Measurements from ENCODE around the gene KCNT1. TPM values are rescaled to one million over a fixed set of nuclear protein-coding genes. Genes with fewer than 3 reads are reported as not detected.

KCNT1 gene
- total RNA-seq, 1 donor from 2014 or later, result not detected

DNA sequence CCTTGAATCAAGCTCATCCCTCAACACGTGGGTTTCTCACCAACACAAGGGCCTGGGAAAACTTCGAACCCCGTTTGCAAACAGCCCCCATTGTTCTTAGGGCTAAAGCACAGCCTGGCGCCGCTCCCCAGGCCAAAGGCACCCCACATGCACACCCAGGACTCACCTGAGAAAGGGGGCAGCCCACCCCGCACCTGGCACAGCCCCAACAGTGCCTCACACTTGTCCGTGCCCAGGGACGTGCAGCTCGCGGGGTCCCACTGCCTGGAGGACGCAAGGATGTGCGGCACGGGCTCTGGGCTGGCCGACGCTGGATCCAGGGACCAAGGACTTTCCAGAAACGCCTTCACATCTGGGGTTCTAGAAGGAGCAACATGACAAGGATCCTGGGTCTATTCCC is 5.5 kb upstream of the KCNT1 start:
- Histone ChIP-seq H3K27me3 (peaks cover under 1% of the 10 kb centered on the region), H3K36me3 (no peaks in the 10 kb centered on the region), H3K4me3 (no peak overlapping the region), H3K27ac (no peak overlapping the region), H3K4me1 (no peaks in the 10 kb centered on the region), H3K9me3 (no peaks in the 10 kb centered on the region)
- TF ChIP-seq, protein P1, sequence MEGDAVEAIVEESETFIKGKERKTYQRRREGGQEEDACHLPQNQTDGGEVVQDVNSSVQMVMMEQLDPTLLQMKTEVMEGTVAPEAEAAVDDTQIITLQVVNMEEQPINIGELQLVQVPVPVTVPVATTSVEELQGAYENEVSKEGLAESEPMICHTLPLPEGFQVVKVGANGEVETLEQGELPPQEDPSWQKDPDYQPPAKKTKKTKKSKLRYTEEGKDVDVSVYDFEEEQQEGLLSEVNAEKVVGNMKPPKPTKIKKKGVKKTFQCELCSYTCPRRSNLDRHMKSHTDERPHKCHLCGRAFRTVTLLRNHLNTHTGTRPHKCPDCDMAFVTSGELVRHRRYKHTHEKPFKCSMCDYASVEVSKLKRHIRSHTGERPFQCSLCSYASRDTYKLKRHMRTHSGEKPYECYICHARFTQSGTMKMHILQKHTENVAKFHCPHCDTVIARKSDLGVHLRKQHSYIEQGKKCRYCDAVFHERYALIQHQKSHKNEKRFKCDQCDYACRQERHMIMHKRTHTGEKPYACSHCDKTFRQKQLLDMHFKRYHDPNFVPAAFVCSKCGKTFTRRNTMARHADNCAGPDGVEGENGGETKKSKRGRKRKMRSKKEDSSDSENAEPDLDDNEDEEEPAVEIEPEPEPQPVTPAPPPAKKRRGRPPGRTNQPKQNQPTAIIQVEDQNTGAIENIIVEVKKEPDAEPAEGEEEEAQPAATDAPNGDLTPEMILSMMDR (IDR thresholded peaks at IDR 0.05), result no peak
- no peak for DNase-seq (ENCODE audit: low spot score in 2 of 2)
- intact Hi-C loops (cut with DNase I), result no loop called here

DNA sequence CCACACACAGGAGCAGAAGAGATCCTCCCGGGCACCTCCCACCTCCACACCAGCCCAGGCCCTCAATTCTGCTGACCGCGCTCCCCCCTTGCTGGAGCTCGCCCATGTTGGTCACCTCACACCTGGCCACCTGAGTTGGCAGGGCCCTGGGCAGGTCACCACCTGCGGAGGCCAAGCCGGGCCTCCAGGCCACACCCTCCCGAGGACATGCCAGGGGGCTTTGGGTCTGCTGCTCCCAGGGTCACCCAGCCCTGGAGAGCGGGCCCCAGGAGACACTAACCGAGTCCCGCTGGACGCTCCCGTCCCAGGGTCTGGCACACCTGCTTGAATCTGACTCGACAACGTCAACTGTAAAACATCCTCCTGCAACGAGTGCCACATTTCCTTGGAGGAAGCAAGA is 4.8 kb upstream of the KCNT1 start:
- no peak overlapping the region for H3K27ac ChIP-seq
- H3K4me3 ChIP-seq, result no peak overlapping the region
- no peaks in the 10 kb centered on the region for H3K9me3 ChIP-seq
- intact Hi-C loops (cut with DNase I), result no loop called here
- peaks cover 5 to 6% of the 10 kb centered on the region in 2 donors for H3K4me1 ChIP-seq
- peaks cover 8% of the 10 kb centered on the region for H3K27me3 ChIP-seq
- TF ChIP-seq, protein P1 (IDR thresholded peaks at IDR 0.05), result no peak
- no peaks in the 10 kb centered on the region for H3K36me3 ChIP-seq
- DNase-seq (ENCODE audit: low spot score in 2 of 2), result no peak

DNA sequence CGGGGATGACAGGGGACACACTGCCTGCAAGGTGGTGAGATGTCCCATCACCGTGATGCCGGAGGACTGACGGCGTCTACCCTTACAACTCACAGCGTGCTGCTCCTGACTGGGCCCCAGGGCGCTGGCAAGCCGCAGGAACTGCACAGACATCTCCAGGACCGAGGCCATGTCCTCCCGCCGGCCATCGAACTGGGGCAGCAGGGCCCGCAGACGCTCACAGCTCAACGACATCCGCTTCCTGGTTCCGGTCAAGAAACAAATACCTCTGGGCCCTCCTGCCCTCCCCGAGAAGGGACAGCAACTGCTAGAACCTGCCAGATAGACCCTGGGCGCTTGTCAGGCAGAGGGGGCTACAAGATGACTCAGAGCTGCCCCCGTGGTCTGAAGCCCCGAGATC is 3.7 kb upstream of the KCNT1 start:
- no peaks in the 10 kb centered on the region for H3K9me3 ChIP-seq
- H3K4me1 ChIP-seq, result peaks cover 6 to 7% of the 10 kb centered on the region in 2 donors
- peaks cover 10% of the 10 kb centered on the region for H3K27me3 ChIP-seq
- intact Hi-C loops (cut with DNase I), result no loop called here
- DNase-seq (ENCODE audit: low spot score in 2 of 2), result no peak
- H3K36me3 ChIP-seq, result no peaks in the 10 kb centered on the region
- TF ChIP-seq, protein P1 (IDR thresholded peaks at IDR 0.05), result no peak
- H3K4me3 ChIP-seq, result no peak overlapping the region
- no peak overlapping the region for H3K27ac ChIP-seq

DNA sequence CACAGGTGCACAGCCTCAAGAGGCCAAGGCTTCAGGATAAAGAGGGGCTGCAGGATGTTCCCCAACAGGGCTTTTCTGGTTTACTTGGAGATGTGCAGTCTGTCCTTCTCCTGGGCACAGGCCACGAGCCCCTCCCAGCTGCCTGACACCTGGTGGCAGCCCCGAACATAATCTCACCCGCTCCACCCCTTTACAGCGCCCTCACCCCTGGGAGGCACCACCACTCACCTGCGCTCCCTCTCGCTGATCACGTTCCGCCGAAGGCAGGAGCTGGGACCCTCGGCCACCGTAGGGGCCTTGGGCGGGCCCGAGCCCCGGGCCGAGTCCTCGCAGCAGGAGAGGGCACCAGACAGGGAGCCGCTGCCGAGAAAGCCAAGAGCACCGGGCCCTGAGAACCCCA is 3.2 kb upstream of the KCNT1 start:
- intact Hi-C loops (cut with DNase I), result no loop called here
- Histone ChIP-seq H3K9me3 (no peaks in the 10 kb centered on the region), H3K27me3 (peaks cover 10% of the 10 kb centered on the region), H3K4me3 (no peak overlapping the region), H3K36me3 (no peaks in the 10 kb centered on the region), H3K4me1 (peaks cover 6 to 7% of the 10 kb centered on the region in 2 donors), H3K27ac (no peak overlapping the region)
- no peak for DNase-seq (ENCODE audit: low spot score in 2 of 2)
- TF ChIP-seq, protein P1 (IDR thresholded peaks at IDR 0.05), result no peak

DNA sequence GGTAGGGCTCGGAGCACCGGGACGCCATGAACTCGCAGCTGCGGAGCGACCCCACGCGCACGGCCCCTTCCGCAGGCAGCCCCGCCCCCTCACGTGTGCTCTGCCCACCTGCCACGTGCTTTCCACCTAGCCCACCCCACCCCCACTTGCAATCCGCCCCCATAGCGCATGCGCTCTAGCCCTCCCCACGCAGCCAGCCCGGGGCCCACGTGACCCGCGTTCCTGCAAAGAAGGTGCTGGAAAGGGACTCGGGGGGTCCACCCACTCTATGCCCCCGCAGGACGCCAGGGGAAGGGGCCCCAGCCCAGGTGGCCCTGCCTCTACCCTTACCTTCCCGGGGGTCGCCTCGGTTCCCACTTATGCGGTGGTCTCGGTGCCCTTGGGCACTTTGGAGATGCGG is 2.5 kb upstream of the KCNT1 start, which contains the start of gene SOHLH1:
SOHLH1 (minus strand) TSS at position 42 of the 400 bp plus-strand sequence; CDS start at position 28, 14 bp downstream.
- H3K9me3 ChIP-seq, result no peaks in the 10 kb centered on the region
- intact Hi-C loops (cut with DNase I), result no loop called here
- H3K4me3 ChIP-seq, result no peak within 1 kb of the TSS
- H3K4me1 ChIP-seq, result peaks cover 6 to 7% of the 10 kb centered on the region in 2 donors
- TF ChIP-seq, protein P1 (IDR thresholded peaks at IDR 0.05), result no peak
- H3K27ac ChIP-seq, result no peak within 1 kb of the TSS
- H3K27me3 ChIP-seq, result peaks cover 10% of the 10 kb centered on the region
- no peak for DNase-seq (ENCODE audit: low spot score in 2 of 2)
- H3K36me3 ChIP-seq, result no peaks in the 10 kb centered on the region

DNA sequence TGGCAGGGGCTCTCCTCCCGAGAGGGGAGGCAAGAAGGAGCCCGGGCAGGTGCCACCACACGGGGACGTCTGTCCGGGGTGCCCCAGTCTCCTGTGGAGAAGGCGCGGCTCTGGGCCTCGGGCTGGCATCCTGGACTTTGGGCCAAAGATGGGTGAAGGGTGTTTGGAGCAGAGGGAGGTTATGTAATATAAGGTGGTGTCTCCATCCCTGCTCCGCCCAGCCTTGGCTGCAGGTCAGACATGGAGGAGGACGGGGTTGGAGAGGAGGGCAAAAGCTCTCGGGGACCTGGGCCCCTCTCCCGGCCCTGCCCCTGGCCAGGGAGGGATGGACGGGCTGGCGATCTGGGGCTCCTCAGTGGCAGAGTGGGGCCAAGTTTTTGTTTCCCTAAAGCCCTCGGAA is 1.5 kb upstream of the KCNT1 start:
- Histone ChIP-seq H3K4me1 (peaks cover 6 to 7% of the 10 kb centered on the region in 2 donors), H3K9me3 (no peaks in the 10 kb centered on the region), H3K36me3 (no peaks in the 10 kb centered on the region), H3K4me3 (no peak overlapping the region), H3K27ac (no peak overlapping the region), H3K27me3 (peaks cover 10% of the 10 kb centered on the region)
- no peak for DNase-seq (ENCODE audit: low spot score in 2 of 2)
- TF ChIP-seq, protein P1 (IDR thresholded peaks at IDR 0.05), result no peak
- intact Hi-C loops (cut with DNase I), result no loop called here

Data from ascending aorta (tissue), 2 donors.